ENCODE data around the gene GYPB.
"Not testable (repeated sequence)": the region's sequence is repeated elsewhere in the genome, so short reads cannot be mapped to it uniquely, and the experiment has no call there.

GYPB gene

DNA sequence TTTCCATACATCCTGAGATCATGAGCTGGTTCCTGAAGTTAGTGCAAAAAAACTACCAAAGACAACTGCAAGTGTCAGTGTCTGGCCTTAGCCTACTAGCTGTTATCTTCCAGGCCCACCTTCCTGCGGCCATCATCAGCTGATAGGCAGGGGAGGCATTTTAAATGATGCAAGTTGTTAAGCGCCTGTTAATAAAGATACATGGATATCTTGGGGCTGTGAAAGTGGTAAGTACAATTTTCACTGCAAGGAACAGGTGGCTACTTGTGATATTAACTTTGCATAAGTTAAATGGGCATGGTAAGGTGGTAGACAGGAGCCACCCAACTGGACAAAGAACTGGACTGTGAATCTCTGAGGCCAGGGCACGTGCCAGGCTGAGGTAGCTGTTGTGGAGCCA, at the start of gene GYPB:
Gene GYPB (minus strand): TSS at position 104 of the 400 bp plus-strand sequence. CDS start 93 bp downstream, at position 11.
- not testable (repeated sequence) for DNase-seq

DNA sequence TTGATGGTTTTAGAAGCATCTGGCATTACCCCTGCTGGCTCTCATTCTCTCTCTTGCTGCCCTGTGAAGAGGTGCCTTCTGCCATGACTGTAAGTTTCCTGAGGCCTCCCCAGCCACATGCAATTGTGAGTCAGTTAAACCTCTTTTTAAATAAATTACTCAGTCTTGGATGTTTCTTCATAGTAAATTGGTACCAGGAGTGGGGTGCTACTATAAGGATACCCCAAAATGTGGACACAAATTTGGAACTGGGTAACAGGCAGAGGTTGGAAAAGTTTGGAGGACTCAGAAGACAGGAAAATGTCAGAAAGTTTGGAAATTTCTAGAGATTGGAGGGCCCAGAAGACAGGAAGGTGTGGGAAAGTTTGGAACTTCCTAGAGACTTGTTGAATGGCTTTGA, 42.4 kb upstream of the GYPB start:
- DNase-seq: not testable (repeated sequence)

GRCh38 chr4:144060234-144060859, 41.2 kb upstream of the GYPB start:
- not testable (repeated sequence) for DNase-seq

DNA sequence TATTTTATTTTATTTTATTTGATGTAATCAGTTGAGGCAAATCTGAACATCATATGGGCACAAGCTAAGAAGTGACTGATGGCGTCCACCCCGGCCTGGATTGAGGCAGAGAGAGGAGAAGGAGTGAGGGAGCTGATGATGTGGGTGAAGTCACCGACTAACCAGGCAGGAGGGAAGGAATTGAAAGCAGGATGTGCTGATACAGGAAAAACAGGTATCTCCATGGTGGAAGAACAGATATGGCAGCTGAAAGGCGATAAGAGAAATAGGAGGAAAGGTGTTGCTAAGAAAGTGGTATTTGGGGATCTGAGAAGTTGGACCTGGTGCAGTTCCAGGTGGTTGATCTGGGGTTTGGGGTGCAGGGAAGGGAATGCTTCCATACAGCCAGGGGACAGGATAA, 37.6 kb upstream of the GYPB start:
- no peak for DNase-seq

DNA sequence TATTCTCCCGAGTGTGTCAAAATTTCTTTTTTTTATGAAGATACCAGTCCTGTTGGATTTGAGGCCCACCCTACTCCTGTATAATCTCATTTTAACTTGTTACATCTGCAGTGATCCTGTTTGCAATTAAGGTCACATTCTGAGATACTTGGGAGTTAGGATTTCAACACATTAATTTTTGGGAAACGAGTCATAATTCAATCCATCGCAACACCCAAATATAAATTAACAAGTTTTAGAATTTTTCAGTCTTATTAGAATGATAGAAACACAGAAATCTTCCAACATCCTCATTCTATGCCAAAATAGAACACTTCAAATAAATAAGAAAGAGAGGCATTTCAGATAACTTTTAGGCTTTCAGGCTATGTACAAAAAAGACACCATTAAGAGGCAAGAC, 36.2 kb upstream of the GYPB start:
- not testable (repeated sequence) for DNase-seq

DNA sequence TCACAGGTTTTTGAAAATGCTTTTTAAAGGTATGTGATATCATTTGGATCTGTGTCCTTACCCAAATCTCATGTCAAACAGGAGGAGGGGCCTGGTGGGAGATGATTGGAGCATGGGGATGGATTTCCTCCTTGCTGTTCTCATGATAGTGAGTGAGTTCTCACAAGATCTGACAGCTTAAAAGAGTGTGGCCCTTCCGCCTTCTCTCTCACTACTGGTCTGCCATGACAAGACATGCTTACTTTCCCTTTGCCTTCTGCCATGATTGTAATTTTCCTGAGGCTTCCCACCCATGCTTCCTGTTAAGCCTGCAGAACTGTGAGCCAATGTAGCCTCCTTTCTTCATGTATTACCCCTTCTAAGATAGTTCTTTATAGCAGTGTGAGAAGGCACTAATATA, 32.3 kb upstream of the GYPB start:
- not testable (repeated sequence) for DNase-seq

DNA sequence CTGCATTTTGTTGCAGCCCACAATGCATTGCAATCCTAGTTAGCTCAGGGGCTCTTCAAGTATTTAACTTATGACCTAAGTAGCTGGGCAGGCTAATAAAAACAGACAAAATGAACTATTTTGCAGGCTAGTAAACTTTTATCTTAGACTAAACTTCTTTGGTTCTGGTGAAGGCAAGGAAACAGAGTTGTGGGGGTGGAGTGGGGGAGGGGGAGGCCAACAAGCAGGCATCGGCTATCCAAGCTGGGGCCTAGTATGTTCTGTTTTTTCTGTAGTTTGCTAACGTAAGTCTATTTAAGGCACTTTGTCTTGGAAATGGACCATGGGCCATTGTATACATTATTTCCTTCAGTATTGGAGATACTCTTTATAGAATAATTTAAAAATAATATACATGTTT, 31.5 kb upstream of the GYPB start:
- DNase-seq: not testable (repeated sequence)

DNA sequence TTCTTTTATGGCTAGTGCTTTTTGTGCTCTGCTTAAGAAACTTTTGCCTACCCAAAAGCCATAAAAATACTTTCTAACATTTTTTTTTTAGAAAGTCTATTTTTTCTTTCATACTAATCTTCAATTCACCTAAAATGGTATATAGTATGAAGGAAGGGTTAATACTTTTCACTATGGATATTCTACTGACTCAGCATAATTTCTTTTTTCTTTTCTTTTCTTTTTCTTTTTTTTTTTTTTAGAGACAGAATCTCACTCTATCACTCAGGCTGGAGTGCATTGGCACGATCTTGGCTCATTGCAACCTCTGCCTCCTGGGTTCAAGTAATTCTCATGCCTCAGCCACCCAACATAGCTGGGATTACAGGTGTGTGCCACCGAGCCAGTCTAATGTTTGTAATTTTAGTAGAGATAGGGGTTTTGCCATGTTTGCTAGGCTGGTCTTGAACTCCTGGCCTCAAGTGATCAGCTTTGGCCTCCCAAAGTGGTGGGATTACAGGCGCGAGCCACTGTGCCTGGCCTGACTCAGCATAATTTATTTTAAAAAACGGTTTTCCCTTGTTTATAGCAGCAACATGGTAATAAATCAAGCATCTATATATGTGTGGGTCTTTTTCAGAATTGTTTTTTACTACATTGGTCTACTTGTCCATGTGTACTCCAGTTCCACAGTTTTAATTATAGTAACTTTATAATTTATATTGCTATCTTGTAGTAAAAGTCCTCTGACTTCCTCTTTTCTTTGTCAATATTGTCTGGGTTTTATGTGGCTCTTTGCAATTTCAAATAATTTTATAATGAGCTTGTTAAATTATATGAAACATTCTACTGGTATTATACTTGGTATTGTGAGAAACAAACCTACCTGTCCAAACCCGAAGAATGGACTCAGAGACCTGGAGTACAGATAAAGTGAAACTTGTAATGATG, 30.6 kb upstream of the GYPB start:
- not testable (repeated sequence) for DNase-seq

GRCh38 chr4:144044936-144045335, 25.8 kb upstream of the GYPB start:
- not testable (repeated sequence) for DNase-seq

DNA sequence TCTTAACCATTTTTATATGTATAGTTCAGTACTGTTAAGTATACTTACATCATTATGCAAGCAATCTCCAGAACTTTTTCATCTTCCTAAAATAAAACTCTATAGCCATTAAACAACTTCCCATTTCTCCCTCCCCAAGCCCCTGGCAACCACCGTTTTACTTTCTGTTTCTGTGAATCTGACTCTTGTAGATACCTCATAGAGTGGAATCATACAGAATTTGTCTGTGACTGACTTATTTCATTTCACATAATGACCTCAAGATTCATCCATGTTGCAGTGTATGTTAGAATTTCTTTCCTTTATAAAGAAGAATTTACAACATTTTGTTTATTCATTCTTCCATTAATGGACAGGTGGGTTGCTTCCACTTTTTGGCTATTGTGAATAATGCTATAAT, 13.4 kb upstream of the GYPB start:
- DNase-seq: not testable (repeated sequence)

DNA sequence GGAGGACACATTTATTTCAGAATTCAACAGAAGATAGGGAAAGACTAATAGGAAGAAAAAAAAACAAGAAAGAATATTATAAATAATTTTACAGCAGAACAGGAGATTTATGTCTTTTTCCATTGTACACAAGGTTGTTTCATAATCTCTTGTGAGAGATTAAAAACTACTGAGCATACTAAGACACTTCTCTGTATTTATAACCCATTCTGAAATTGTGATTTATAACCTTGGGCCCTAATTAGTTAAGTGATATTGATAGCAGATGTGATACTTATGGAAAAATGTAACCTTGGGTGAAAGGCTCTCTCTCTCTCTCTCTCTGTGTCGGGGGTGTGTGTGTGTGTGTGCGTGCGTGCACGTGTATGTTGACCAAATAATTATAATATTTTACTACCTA, 12.7 kb upstream of the GYPB start:
- not testable (repeated sequence) for DNase-seq

- DNase-seq: not testable (repeated sequence)
Observed at GRCh38 chr4:144031369-144031768, 12.2 kb upstream of the GYPB start.

DNA sequence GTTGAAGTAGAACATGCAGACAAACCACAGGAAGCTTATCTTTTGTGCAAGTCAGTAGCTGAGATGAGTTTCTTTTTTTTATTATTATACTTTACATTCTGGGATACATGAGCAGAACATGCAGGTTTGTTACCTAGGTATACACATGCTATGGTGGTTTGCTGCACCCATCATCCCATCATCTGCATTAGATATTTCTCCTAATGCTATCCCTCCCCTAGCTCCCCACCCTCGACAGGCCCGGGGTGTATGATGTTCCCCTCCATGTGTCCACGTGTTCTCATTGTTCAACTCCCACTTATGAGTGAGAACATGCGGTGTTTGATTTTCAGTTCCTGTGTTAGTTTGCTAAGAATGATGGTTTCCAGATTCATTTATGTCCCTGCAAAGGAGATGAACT, 11.5 kb upstream of the GYPB start:
- DNase-seq: not testable (repeated sequence)

GRCh38 chr4:144026682-144027081, 7.5 kb upstream of the GYPB start:
- DNase-seq: not testable (repeated sequence)

DNA sequence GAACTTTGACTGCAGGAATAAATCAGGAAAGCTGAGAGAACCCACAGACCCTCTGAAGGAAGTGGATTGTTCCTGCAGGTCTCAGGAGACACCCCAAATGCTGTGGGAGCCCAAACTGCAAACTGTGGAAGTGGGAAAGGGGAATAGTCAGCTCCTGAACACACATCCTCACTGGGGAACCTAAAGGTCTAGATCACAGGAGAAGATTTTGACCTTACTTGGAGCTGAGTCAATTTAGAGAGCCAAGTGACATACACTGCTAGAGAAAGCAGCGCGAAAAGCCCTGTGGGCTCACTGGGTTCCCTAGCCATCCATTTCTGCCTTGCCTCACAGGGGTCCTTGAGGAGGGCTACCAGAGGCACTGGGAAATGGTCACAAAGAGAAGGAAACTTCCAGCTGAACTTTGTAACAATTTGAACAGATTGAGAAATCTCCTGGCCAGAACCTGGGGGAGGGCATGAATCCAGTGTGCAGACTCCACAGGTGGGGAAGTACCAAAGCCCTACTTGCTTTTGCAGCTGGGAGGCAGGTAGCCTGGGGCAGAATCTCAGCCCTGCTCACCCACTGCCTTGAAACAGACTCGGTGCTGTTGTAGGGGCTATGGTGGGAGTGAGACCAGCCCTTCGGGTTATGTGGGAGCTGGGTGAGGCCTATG, 5.3 kb upstream of the GYPB start:
- DNase-seq: not testable (repeated sequence)

GRCh38 chr4:144022772-144023400, 3.7 kb upstream of the GYPB start:
- not testable (repeated sequence) for DNase-seq

- peak; percentile 20 for DNase-seq
Observed at GRCh38 chr4:144021336-144021990, 2.3 kb upstream of the GYPB start.

- not testable (repeated sequence) for DNase-seq
Observed at GRCh38 chr4:144018223-144019000, 768 bp downstream of the GYPB start.

GRCh38 chr4:144017271-144017670, 1.9 kb downstream of the GYPB start:
- not testable (repeated sequence) for DNase-seq

- not testable (repeated sequence) for DNase-seq
Observed at GRCh38 chr4:144016057-144016605, 3.0 kb downstream of the GYPB start.

- no peak for DNase-seq
Observed at GRCh38 chr4:144014808-144015207, 4.4 kb downstream of the GYPB start.
